Neural progenitor cell (in vitro differentiated cells): ENCODE results near the gene PRMT6. TPM values are rescaled to one million over a fixed set of nuclear protein-coding genes. Genes with fewer than 3 reads are reported as not detected.
"Not testable (repeated sequence)": the region's sequence is repeated elsewhere in the genome, so short reads cannot be mapped to it uniquely, and the experiment has no call there.

ENCODE experiments used
- DNase-seq: peaks from one replicate; pipeline ENCODE4 v3.0.0-alpha.2; 2016; ENCODE audit warnings: low spot score
- H2AFZ ChIP-seq: fragments of 200-600 bp; sonication (generic); replicated peaks from 2 replicates; pipeline ENCODE4 v1.6.1; 2016; ENCODE audit warnings: antibody characterized with exemption
- H3F3A ChIP-seq: fragments of 200-600 bp; sonication (generic); 2 replicates; pipeline ENCODE4 v1.6.1; 2016; ENCODE audit warnings: antibody characterized with exemption, low read depth
- H3K27ac ChIP-seq: fragments of 200-600 bp; sonication (generic); 2 replicates; pipeline ENCODE4 v1.5.1; 2016; ENCODE audit warnings: mild to moderate bottlenecking
- H3K27me3 ChIP-seq: fragments of 200-600 bp; sonication (generic); 2 replicates; pipeline ENCODE4 v1.6.1; 2016; ENCODE audit warnings: mild to moderate bottlenecking, moderate library complexity
- H3K36me3 ChIP-seq: fragments of 200-600 bp; sonication (generic); 2 replicates; pipeline ENCODE4 v1.5.1; 2016
- H3K4me1 ChIP-seq: fragments of 200-600 bp; sonication (generic); 2 replicates; pipeline ENCODE4 v1.6.1; 2016; ENCODE audit warnings: mixed run types
- H3K4me2 ChIP-seq: fragments of 200-600 bp; sonication (generic); 2 replicates; pipeline ENCODE4 v1.6.1; 2016
- H3K4me3 ChIP-seq: fragments of 200-600 bp; sonication (generic); 2 replicates; pipeline ENCODE4 v1.5.1; 2016
- H3K79me2 ChIP-seq: fragments of 200-600 bp; sonication (generic); 2 replicates; pipeline ENCODE4 v1.6.1; 2016; ENCODE audit warnings: low read depth
- H3K9ac ChIP-seq: fragments of 200-600 bp; sonication (generic); 2 replicates; pipeline ENCODE4 v1.6.1; 2016
- H3K9me3 ChIP-seq: fragments of 200-600 bp; sonication (generic); 2 replicates; pipeline ENCODE4 v1.5.1; 2016; ENCODE audit warnings: low read depth
- H4K20me1 ChIP-seq: fragments of 200-600 bp; sonication (generic); 2 replicates; pipeline ENCODE4 v1.6.1; 2016; ENCODE audit warnings: low read depth
- H3K27ac Mint-ChIP-seq: 3 replicates; pipeline ENCODE4 v1.8.0; 2021; ENCODE audit warnings: mixed read lengths
- H3K27me3 Mint-ChIP-seq: 2 replicates; pipeline ENCODE4 v1.8.0; 2022; ENCODE audit warnings: low read depth, mild to moderate bottlenecking, inconsistent platforms, moderate library complexity, mixed read lengths; ENCODE audit not compliant: insufficient read depth
- H3K36me3 Mint-ChIP-seq: 3 replicates; pipeline ENCODE4 v1.8.0; 2021; ENCODE audit warnings: mixed read lengths
- H3K4me1 Mint-ChIP-seq: 3 replicates; pipeline ENCODE4 v1.8.0; 2021; ENCODE audit warnings: mixed read lengths
- H3K4me3 Mint-ChIP-seq: 3 replicates; pipeline ENCODE4 v1.8.0; 2021; ENCODE audit warnings: mild to moderate bottlenecking, moderate library complexity, mixed read lengths
- H3K9me3 Mint-ChIP-seq: 3 replicates; pipeline ENCODE4 v1.8.0; 2020; ENCODE audit warnings: mixed read lengths
- CTCF ChIP-seq: fragments of 200-600 bp; sonication (generic); IDR thresholded peaks from 2 replicates; pipeline ENCODE4 v1.5.1; 2017; ENCODE audit warnings: antibody characterized with exemption, mild to moderate bottlenecking
- EZH2 ChIP-seq: fragments of 200-600 bp; sonication (generic); IDR thresholded peaks from 2 replicates; pipeline ENCODE4 v1.6.1; 2017; ENCODE audit warnings: antibody characterized with exemption, mild to moderate bottlenecking, moderate library complexity
- EZH2phosphoT487 ChIP-seq: fragments of 200-600 bp; sonication (generic); IDR thresholded peaks from 2 replicates; pipeline ENCODE4 v1.6.1; 2017; ENCODE audit warnings: antibody characterized with exemption
- total RNA-seq: library from RNA; depleted of rRNA; stranded (reverse); fragments of >200 nt; gene quantifications from 2 replicates; pipeline ENCODE4 v1.2.3, GENCODE V29; 2015; ENCODE audit warnings: low replicate concordance

PRMT6 gene
- total RNA-seq, 1 donor from 2014 or later: 33.1 TPM

- Mint-ChIP-seq H3K4me3 (no peak overlapping the region), H3K4me1 (no peaks in the 10 kb centered on the region), H3K9me3 (no peaks in the 10 kb centered on the region), H3K36me3 (no peaks in the 10 kb centered on the region), H3K27me3 (no peaks in the 10 kb centered on the region), H3K27ac (no peak overlapping the region)
- Histone ChIP-seq H3F3A (no peaks in the 10 kb centered on the region), H3K27ac (no peak overlapping the region), H4K20me1 (no peaks in the 10 kb centered on the region), H2AFZ (no peak overlapping the region), H3K4me2 (no peak overlapping the region), H3K36me3 (no peaks in the 10 kb centered on the region), H3K4me1 (no peaks in the 10 kb centered on the region), H3K4me3 (no peak overlapping the region), H3K79me2 (no peaks in the 10 kb centered on the region), H3K9ac (no peak overlapping the region), H3K9me3 (no peaks in the 10 kb centered on the region), H3K27me3 (no peaks in the 10 kb centered on the region)
- no peak for DNase-seq
- no peak for TF ChIP-seq CTCF
- no peak for TF ChIP-seq EZH2
- no peak for TF ChIP-seq EZH2phosphoT487
Measured at GRCh38 chr1:107016376-107016978, 40.0 kb upstream of the PRMT6 start.

- Histone ChIP-seq H4K20me1 (no peaks in the 10 kb centered on the region), H3K4me2 (no peak overlapping the region), H3K9me3 (no peaks in the 10 kb centered on the region), H3K9ac (no peak overlapping the region), H3K27ac (no peak overlapping the region), H3K4me3 (no peak overlapping the region), H3K79me2 (no peaks in the 10 kb centered on the region), H3K27me3 (no peaks in the 10 kb centered on the region), H3F3A (no peaks in the 10 kb centered on the region), H2AFZ (no peak overlapping the region), H3K4me1 (no peaks in the 10 kb centered on the region), H3K36me3 (no peaks in the 10 kb centered on the region)
- TF ChIP-seq CTCF (no peak), EZH2phosphoT487 (no peak), EZH2 (no peak)
- H3K27me3 Mint-ChIP-seq: no peaks in the 10 kb centered on the region
- H3K4me3 Mint-ChIP-seq: no peak overlapping the region
- H3K4me1 Mint-ChIP-seq: no peaks in the 10 kb centered on the region
- no peak for DNase-seq
- no peaks in the 10 kb centered on the region for H3K36me3 Mint-ChIP-seq
- no peaks in the 10 kb centered on the region for H3K9me3 Mint-ChIP-seq
- H3K27ac Mint-ChIP-seq: no peak overlapping the region
Measured at GRCh38 chr1:107018445-107018844, 38.0 kb upstream of the PRMT6 start.

- no peak overlapping the region for H3K4me3 Mint-ChIP-seq
- H3K9ac ChIP-seq: no peak overlapping the region
- H3K4me2 ChIP-seq: no peak overlapping the region
- H3K27ac ChIP-seq: no peak overlapping the region
- no peaks in the 10 kb centered on the region for H3F3A ChIP-seq
- H3K27me3 Mint-ChIP-seq: no peaks in the 10 kb centered on the region
- H3K4me1 ChIP-seq: no peaks in the 10 kb centered on the region
- DNase-seq: no peak
- H3K36me3 ChIP-seq: no peaks in the 10 kb centered on the region
- H3K79me2 ChIP-seq: no peaks in the 10 kb centered on the region
- H2AFZ ChIP-seq: no peak overlapping the region
- H4K20me1 ChIP-seq: no peaks in the 10 kb centered on the region
- H3K27ac Mint-ChIP-seq: no peak overlapping the region
- no peak for TF ChIP-seq EZH2
- no peak for TF ChIP-seq EZH2phosphoT487
- TF ChIP-seq CTCF: no peak
- H3K9me3 ChIP-seq: no peaks in the 10 kb centered on the region
- H3K9me3 Mint-ChIP-seq: no peaks in the 10 kb centered on the region
- no peaks in the 10 kb centered on the region for H3K27me3 ChIP-seq
- no peaks in the 10 kb centered on the region for H3K4me1 Mint-ChIP-seq
- no peaks in the 10 kb centered on the region for H3K36me3 Mint-ChIP-seq
- H3K4me3 ChIP-seq: no peak overlapping the region
Measured at GRCh38 chr1:107019166-107019565, 37.3 kb upstream of the PRMT6 start.

GRCh38 chr1:107038874-107039273 lies 17.6 kb upstream of the PRMT6 start:
- not testable (repeated sequence) for H3K4me1 ChIP-seq, H3K36me3 Mint-ChIP-seq, H3K27me3 Mint-ChIP-seq, DNase-seq, H4K20me1 ChIP-seq, H3K79me2 ChIP-seq, H3K4me3 ChIP-seq, H2AFZ ChIP-seq, H3K27ac Mint-ChIP-seq, H3K9me3 ChIP-seq, H3K4me1 Mint-ChIP-seq, H3F3A ChIP-seq, H3K4me2 ChIP-seq, H3K27me3 ChIP-seq, H3K4me3 Mint-ChIP-seq, H3K9ac ChIP-seq, H3K27ac ChIP-seq, H3K36me3 ChIP-seq
- peaks cover 18% of the 10 kb centered on the region for H3K9me3 Mint-ChIP-seq

- not testable (repeated sequence) for H3K79me2 ChIP-seq, H4K20me1 ChIP-seq, H3K27ac ChIP-seq, H3K4me3 Mint-ChIP-seq, H3K4me2 ChIP-seq, H3K36me3 Mint-ChIP-seq, H3K9ac ChIP-seq, H3K27me3 Mint-ChIP-seq, DNase-seq, H3K4me3 ChIP-seq, H3K36me3 ChIP-seq, H3K27ac Mint-ChIP-seq, H2AFZ ChIP-seq, H3K4me1 Mint-ChIP-seq, H3K9me3 ChIP-seq, H3K4me1 ChIP-seq, H3K27me3 ChIP-seq, H3F3A ChIP-seq
- H3K9me3 Mint-ChIP-seq: peaks cover 29% of the 10 kb centered on the region
Measured at GRCh38 chr1:107044310-107045220, 11.9 kb upstream of the PRMT6 start.
